HG03064 (cell line): ENCODE data around the gene PHC2.
"Not testable (repeated sequence)": the region's sequence is repeated elsewhere in the genome, so short reads cannot be mapped to it uniquely, and the experiment has no call there.

Experiments used
- ATAC-seq: cut with Tn5 transposase; IDR thresholded peaks from one replicate; pipeline ENCODE4 v1.9.1; 2021; ENCODE audit warnings: low read depth; ENCODE audit not compliant: unreplicated experiment

PHC2 gene

DNA sequence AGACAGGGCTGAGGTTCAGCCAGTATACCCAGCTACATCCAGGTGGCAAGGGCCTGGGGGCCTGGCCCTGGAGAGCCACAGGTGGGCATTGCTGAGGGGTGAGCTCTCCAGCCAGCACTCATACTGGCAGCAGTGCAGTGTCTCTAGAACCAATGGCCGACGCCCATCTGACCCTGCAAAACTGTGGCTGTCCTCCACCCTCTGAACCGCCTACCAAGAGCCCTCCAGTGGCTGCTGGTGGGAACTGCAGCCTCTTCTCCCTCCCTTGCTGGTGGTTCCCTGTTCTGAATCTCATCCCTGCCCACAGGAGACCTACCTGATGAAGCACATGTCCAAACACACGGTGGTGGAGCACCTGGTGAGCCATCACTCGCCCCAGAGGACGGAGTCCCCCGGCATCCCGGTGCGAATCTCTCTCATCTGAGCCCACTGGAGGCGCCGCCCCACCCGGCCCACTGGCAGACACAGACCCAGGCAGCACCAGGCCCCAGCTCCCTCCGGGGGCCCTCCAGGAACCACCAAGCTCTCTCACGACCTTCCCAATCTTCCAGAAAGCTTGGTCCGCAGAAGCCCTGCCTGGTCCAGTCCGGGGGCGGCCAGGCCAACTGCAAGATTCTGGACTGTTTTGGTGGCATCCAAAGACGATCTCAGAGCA lies 132.1 kb downstream of the PHC2 start:
- ATAC-seq = no peak

DNA sequence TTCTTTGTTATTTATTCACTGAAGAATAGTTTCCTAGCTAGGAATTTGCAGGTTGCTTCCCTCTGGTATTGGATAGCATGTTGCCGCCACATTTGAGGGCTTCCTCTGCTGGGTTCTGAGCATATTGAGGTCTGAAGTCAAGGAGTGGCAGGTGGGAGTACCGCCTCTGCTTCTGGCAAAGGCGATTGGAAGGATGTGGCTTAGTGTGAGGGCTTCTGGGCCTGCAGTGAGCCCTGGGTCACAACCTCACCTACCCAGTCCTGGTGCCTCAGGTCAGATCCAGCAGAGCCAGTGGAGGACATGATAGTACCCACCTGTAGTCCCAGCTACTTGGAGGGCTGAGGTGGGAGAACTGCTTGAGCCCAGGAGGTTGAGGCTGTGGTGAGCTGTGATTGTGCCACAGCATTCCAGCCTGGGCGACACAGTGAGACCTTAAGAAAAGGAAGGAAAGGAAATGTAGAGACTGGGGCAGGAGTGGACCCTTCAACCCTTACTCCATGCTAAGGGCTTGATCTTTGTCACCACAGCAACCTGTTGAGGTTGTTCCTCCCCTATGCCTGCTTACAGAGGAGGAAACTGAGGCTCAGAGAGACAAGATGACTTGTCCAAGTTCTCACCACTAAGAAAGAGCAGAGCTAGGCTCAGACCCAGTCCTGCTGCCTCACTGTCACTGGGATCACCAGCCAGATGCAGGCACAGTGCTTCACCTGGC lies 132.8 kb downstream of the PHC2 start:
- no peak for ATAC-seq

GRCh38 chr1:33296824-33297223 lies 134.1 kb downstream of the PHC2 start:
- no peak for ATAC-seq

GRCh38 chr1:33296082-33296458 lies 134.8 kb downstream of the PHC2 start:
- ATAC-seq = no peak

DNA sequence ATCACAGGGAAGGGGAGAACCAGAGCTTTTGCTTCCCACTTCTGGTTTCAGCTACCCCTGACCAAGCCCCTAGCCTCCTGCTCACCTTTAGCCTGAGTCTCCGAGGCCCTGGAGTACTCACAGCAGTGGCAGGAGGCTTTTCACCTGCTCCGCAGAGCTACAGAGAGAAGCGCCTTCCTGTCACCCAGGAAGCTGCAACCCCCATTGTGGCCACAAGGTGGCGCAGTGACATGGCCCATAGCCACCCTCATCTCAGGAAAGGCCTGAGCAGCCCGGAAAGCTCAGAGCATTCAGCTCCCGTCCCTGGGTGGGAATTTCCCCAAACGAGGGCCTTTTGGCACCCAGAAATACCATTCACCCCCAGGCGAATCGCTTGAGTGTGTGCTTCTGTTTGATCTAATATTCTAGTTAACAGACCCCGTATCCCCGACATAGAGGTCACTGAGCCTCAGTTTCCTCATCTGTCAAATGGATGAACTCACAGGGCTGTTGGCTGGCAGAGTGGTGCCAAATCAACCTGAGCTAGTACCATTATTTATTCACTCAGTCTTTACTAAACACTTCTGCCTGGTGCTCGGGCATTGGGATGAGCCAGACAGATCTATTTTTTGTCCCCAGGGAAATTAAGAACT lies 135.3 kb downstream of the PHC2 start:
- ATAC-seq = peak; percentile 61

DNA sequence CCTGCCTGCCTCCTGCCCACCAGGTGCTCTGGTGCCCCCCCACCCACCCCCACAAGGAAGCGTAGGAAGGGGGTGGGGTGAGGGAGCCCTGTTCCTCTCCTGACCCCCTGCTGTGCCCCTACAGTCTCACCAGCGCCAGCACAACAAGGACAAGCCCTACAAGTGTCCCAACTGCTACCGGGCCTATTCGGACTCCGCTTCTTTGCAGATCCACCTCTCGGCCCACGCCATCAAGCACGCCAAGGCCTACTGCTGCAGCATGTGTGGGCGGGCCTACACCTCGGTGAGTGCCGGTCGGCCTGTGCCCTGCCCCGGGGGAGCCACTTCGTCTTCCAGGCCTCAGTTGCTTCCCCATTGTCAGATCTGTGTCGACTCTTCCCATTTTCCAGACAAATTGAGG lies 135.9 kb downstream of the PHC2 start:
- no peak for ATAC-seq

- no peak for ATAC-seq
These were observed 136.6 kb downstream of the PHC2 start for GRCh38 chr1:33294071-33295010.

DNA sequence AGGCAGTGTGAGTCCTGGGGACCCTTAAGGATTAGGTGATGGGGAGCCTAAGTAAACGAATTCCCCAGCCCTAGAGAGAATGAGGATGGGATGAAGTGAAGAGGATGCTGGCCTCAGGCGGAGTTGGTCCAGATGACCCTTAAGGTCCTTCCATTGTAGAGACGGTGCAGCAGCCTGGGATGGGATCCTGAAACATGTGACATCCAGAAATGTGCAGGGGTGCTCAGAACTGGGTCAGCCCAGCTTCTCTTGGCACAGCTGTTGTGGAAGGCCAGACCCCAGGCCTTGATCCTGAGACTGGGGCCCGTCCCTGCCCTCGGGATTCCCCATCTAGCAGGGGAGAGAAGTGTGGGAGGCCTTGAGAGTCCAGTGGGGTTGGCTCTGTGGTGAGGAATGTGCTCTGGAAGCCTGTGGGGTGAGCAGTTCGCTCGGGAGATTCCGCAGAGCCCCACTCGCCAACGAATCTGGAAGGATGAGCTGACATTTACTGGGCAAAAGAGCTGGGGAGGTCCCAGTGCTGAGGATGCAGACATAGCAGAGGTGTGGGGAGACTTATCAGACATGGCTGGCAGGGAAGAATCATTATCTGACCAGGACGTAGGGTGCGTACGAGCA lies 138.1 kb downstream of the PHC2 start:
- ATAC-seq = no peak

DNA sequence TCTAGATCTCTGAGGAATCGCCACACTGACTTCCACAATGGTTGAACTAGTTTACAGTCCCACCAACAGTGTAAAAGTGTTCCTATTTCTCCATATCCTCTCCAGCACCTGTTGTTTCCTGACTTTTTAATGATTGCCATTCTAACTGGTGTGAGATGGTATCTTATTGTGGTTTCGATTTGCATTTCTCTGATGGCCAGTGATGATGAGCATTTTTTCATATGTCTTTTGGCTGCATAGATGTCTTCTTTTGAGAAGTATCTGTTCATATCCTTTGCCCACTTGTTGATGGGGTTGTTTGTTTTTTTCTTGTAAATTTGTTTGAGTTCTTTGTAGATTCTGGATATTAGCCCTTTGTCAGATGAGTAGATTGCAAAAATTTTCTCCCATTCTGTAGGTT lies 140.3 kb downstream of the PHC2 start:
- not testable (repeated sequence) for ATAC-seq

GRCh38 chr1:33289858-33290154 lies 141.1 kb downstream of the PHC2 start:
- ATAC-seq = no peak

DNA sequence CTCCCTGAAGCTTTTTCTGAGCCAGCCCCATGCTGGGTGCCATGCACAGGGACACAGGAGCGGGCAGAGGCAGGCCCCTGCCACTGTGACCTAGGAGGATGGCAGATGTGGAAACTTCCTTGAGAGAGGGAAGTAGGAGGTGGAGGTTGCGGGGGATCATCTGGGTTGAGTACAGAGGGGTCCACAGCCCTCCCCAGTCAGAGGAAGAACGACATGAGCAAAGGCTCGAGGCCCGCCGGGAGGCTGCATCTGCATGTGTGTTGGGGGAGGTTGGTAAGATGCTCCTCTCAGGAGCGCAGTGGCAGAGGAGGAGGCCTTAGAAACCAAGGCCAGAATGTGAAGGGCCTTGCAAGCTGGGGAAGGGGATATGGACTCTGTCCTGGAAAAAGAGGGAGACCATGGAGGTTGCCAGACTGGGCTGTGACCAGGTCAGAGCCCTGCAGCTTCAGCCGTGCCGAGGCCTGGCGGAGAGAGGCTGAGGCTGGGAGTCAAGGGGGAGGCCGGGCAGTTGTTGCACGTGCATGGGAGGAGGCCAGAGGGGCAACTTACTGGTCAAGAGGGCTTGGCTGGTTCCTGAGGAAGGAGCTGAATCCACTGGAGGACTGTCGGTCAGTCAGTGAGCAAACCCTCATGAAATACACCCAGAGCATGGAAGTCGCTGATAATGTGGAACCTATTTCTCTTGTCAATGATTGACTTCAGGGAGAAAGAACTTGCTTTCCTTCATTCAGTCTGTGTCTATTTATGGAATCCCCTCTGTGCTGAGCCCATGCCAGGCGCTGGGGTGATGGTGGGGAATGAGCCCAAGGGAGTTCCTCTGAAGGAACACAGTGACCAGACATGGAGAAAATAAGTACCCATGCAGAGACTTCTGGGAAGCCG lies 141.7 kb downstream of the PHC2 start:
- no peak for ATAC-seq

GRCh38 chr1:33287317-33287716 lies 143.6 kb downstream of the PHC2 start:
- no peak for ATAC-seq

- no peak for ATAC-seq
These were observed 144.3 kb downstream of the PHC2 start for GRCh38 chr1:33286451-33287185.

GRCh38 chr1:33284049-33284448 lies 146.8 kb downstream of the PHC2 start:
- ATAC-seq = no peak

DNA sequence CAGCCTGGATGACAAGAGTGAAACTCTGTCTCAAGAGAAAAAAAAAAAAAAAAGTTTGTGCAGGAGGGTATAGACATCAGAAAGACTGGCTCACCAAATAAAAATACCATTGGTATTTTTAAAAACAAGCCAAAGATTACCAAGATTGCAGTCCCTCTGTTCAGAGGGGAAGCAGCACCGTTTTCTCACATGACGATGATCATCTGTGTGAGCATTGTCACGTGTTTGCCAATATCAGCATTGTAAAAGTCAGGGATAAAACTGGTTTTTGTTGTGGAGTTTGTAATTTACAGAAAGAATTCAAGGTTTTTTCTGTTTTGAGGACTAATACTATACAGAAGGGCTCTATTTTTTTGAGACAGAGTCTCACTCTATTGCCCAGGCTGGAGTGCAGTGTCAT lies 148.1 kb downstream of the PHC2 start:
- ATAC-seq = no peak

DNA sequence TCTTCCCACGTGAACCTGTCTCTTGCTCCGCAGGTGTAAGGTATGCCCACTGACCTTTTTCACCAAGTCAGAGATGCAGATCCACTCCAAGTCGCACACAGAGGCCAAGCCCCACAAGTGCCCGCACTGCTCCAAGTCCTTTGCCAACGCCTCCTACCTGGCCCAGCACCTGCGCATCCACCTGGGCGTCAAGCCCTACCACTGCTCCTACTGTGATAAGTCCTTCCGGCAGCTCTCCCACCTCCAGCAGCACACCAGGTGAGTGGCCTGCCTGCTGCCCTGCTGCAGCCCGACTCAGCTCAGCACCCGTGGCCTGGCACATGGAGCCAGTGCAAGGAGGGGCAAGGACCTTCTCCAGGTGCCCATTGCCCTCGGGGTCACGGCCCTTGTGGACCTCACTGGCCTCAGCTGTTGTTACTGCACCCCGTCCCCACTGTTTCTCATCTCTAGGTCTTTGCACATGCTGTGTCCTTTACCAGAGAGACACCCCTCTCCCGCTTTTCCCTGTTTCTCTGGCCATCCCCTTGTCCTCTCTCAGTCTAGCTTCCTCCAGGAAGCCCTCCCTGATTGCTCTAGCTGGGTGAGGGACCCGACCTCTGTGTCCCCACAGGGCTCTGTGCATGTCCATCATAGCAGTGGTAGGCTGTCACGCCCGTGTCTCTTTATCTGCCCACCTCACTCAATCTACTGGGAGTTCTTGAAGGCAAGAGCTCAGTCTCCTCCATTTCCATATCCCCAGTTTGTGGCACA lies 149.2 kb downstream of the PHC2 start:
- no peak for ATAC-seq

- ATAC-seq = no peak
These were observed 150.7 kb downstream of the PHC2 start for GRCh38 chr1:33280091-33280661.

GRCh38 chr1:33277488-33278084 lies 153.3 kb downstream of the PHC2 start:
- no peak for ATAC-seq
